Measurements from ENCODE around the gene FREY1.

FREY1 gene

GRCh38 chr11:45896422-45896984 is 10.6 kb downstream of the FREY1 start:
- in situ Hi-C loops (cut with HindIII; ENCODE audit: low sequenced_read_pairs), result no loop called here

GRCh38 chr11:45895553-45896259 is 11.4 kb downstream of the FREY1 start:
- in situ Hi-C loops (cut with HindIII; ENCODE audit: low sequenced_read_pairs), result no loop called here

- in situ Hi-C loops (cut with HindIII; ENCODE audit: low sequenced_read_pairs), result no loop called here
Observed at GRCh38 chr11:45894555-45895247, 12.4 kb downstream of the FREY1 start.

GRCh38 chr11:45892856-45893255 is 14.2 kb downstream of the FREY1 start:
- in situ Hi-C loops (cut with HindIII; ENCODE audit: low sequenced_read_pairs), result no loop called here

- in situ Hi-C loops (cut with HindIII; ENCODE audit: low sequenced_read_pairs), result no loop called here
Observed at GRCh38 chr11:45890886-45891550, 16.1 kb downstream of the FREY1 start.

GRCh38 chr11:45889966-45890365 is 17.1 kb downstream of the FREY1 start:
- in situ Hi-C loops (cut with HindIII; ENCODE audit: low sequenced_read_pairs), result no loop called here

GRCh38 chr11:45889555-45889954 is 17.5 kb downstream of the FREY1 start:
- in situ Hi-C loops (cut with HindIII; ENCODE audit: low sequenced_read_pairs), result no loop called here

GRCh38 chr11:45887587-45887986 is 19.5 kb downstream of the FREY1 start:
- in situ Hi-C loops (cut with HindIII; ENCODE audit: low sequenced_read_pairs), result no loop called here

- in situ Hi-C loops (cut with HindIII; ENCODE audit: low sequenced_read_pairs), result no loop called here
Observed at GRCh38 chr11:45886816-45887520, 20.1 kb downstream of the FREY1 start.

GRCh38 chr11:45885921-45886721 is 20.9 kb downstream of the FREY1 start:
- in situ Hi-C loops (cut with HindIII; ENCODE audit: low sequenced_read_pairs), result no loop called here

- in situ Hi-C loops (cut with HindIII; ENCODE audit: low sequenced_read_pairs), result no loop called here
Observed at GRCh38 chr11:45885274-45885920, 21.7 kb downstream of the FREY1 start, which contains the start of gene MAPK8IP1. TSS of gene MAPK8IP1 (plus strand) at chr11:45885651. CDS start at chr11:45885821, 170 bp downstream.

- in situ Hi-C loops (cut with HindIII; ENCODE audit: low sequenced_read_pairs), result no loop called here
Observed at GRCh38 chr11:45884596-45885185, 22.4 kb downstream of the FREY1 start.

GRCh38 chr11:45881708-45882368 is 25.2 kb downstream of the FREY1 start:
- in situ Hi-C loops (cut with HindIII; ENCODE audit: low sequenced_read_pairs), result no loop called here

- in situ Hi-C loops (cut with HindIII; ENCODE audit: low sequenced_read_pairs), result no loop called here
Observed at GRCh38 chr11:45880772-45881570, 26.1 kb downstream of the FREY1 start.

GRCh38 chr11:45879803-45880686 is 27.0 kb downstream of the FREY1 start:
- in situ Hi-C loops (cut with HindIII; ENCODE audit: low sequenced_read_pairs), result no loop called here

- in situ Hi-C loops (cut with HindIII; ENCODE audit: low sequenced_read_pairs), result no loop called here
Observed at GRCh38 chr11:45877845-45878244, 29.2 kb downstream of the FREY1 start.

- in situ Hi-C loops (cut with HindIII; ENCODE audit: low sequenced_read_pairs), result no loop called here
Observed at GRCh38 chr11:45877221-45877620, 29.9 kb downstream of the FREY1 start.
